ENCODE results near the gene SMURF1.

Gene SMURF1

GRCh38 chr7:99128076-99128950 lies 15.6 kb downstream of the SMURF1 start:
- no peak for TF ChIP-seq ZFP30 (CRISPR knock-in tag; IDR thresholded peaks at IDR 0.05)
- no peak for TF ChIP-seq PPARA (CRISPR knock-in tag; IDR thresholded peaks at IDR 0.05; ENCODE audit: borderline replicate concordance)
- no peak for TF ChIP-seq RARB (CRISPR knock-in tag; IDR thresholded peaks at IDR 0.05)
- TF ChIP-seq CSRNP3 (CRISPR knock-in tag; IDR thresholded peaks at IDR 0.05), result no peak
- TF ChIP-seq ZNF8 (CRISPR knock-in tag; IDR thresholded peaks at IDR 0.05), result no peak
- TF ChIP-seq CSDC2 (CRISPR knock-in tag; IDR thresholded peaks at IDR 0.05), result no peak
- no peak for TF ChIP-seq ZFP3 (CRISPR knock-in tag; IDR thresholded peaks at IDR 0.05)
- no peak for TF ChIP-seq ZC3H10 (CRISPR knock-in tag; IDR thresholded peaks at IDR 0.05)
- no peak for TF ChIP-seq TSHZ2 (CRISPR knock-in tag; IDR thresholded peaks at IDR 0.05)
- no peak for TF ChIP-seq ESRRG (CRISPR knock-in tag; IDR thresholded peaks at IDR 0.05)
- no peak for TF ChIP-seq TOX (CRISPR knock-in tag; IDR thresholded peaks at IDR 0.05; ENCODE audit: borderline replicate concordance)
- no peak for TF ChIP-seq OSR1 (CRISPR knock-in tag; IDR thresholded peaks at IDR 0.05)
- no peak for TF ChIP-seq GLIS3 (CRISPR knock-in tag; IDR thresholded peaks at IDR 0.05)
- no peak for TF ChIP-seq SNAI2 (CRISPR knock-in tag; IDR thresholded peaks at IDR 0.05)
- TF ChIP-seq BACH2 (CRISPR knock-in tag; IDR thresholded peaks at IDR 0.05; ENCODE audit: borderline replicate concordance), result no peak
- no peak for TF ChIP-seq TCF4 (CRISPR knock-in tag; IDR thresholded peaks at IDR 0.05; ENCODE audit: borderline replicate concordance)
- no peak for ATAC-seq

GRCh38 chr7:99127636-99128035 lies 16.3 kb downstream of the SMURF1 start:
- no peak for ATAC-seq
- TF ChIP-seq ZNF565 (CRISPR knock-in tag; conservative IDR thresholded peaks at IDR 0.05; ENCODE audit: low read depth), result no peak

- no peak for ATAC-seq
- no peak for TF ChIP-seq PATZ1 (CRISPR knock-in tag; IDR thresholded peaks at IDR 0.05; ENCODE audit: borderline replicate concordance)
- no peak for TF ChIP-seq ARNTL (CRISPR knock-in tag; IDR thresholded peaks at IDR 0.05; ENCODE audit: borderline replicate concordance, low read depth)
- TF ChIP-seq ESRRG (CRISPR knock-in tag; IDR thresholded peaks at IDR 0.05), result no peak
- no peak for TF ChIP-seq PPARA (CRISPR knock-in tag; IDR thresholded peaks at IDR 0.05; ENCODE audit: borderline replicate concordance)
- no peak for TF ChIP-seq CSDC2 (CRISPR knock-in tag; IDR thresholded peaks at IDR 0.05)
- TF ChIP-seq SNAI2 (CRISPR knock-in tag; IDR thresholded peaks at IDR 0.05), result no peak
- TF ChIP-seq ZFP30 (CRISPR knock-in tag; IDR thresholded peaks at IDR 0.05), result no peak
- TF ChIP-seq OSR1 (CRISPR knock-in tag; IDR thresholded peaks at IDR 0.05), result no peak
- no peak for TF ChIP-seq ZNF70 (CRISPR knock-in tag; IDR thresholded peaks at IDR 0.05)
These were observed 16.9 kb downstream of the SMURF1 start for GRCh38 chr7:99126921-99127553.

- TF ChIP-seq ZNF8 (CRISPR knock-in tag; IDR thresholded peaks at IDR 0.05) (no peak), PPARA (CRISPR knock-in tag; IDR thresholded peaks at IDR 0.05; ENCODE audit: borderline replicate concordance) (no peak), ESRRG (CRISPR knock-in tag; IDR thresholded peaks at IDR 0.05) (no peak), TCF4 (CRISPR knock-in tag; IDR thresholded peaks at IDR 0.05; ENCODE audit: borderline replicate concordance) (no peak), RARB (CRISPR knock-in tag; IDR thresholded peaks at IDR 0.05) (no peak), TSHZ2 (CRISPR knock-in tag; IDR thresholded peaks at IDR 0.05) (no peak), ZNF565 (CRISPR knock-in tag; conservative IDR thresholded peaks at IDR 0.05; ENCODE audit: low read depth) (no peak)
- no peak for ATAC-seq
These were observed 18.4 kb downstream of the SMURF1 start for GRCh38 chr7:99125505-99125865.
